AG09309 (cell line): Measurements from ENCODE around the gene PIK3C2G.

ENCODE experiments used
- DNase-seq: peaks from one replicate; pipeline ENCODE4 v3.0.0-alpha.2; 2010; ENCODE audit warnings: low read depth
- H3K4me3 ChIP-seq: 2 replicates; pipeline ENCODE4 v1.5.1; 2011; ENCODE audit warnings: mild to moderate bottlenecking, low read depth, low read length, moderate library complexity; ENCODE audit not compliant: control insufficient read depth
- CTCF ChIP-seq: IDR thresholded peaks from 2 replicates; pipeline ENCODE4 v1.5.1; 2011; ENCODE audit warnings: mild to moderate bottlenecking, low read depth, low read length, inconsistent platforms; ENCODE audit not compliant: insufficient read depth, control insufficient read depth; ENCODE audit errors: missing control alignments

The PIK3C2G gene

DNA sequence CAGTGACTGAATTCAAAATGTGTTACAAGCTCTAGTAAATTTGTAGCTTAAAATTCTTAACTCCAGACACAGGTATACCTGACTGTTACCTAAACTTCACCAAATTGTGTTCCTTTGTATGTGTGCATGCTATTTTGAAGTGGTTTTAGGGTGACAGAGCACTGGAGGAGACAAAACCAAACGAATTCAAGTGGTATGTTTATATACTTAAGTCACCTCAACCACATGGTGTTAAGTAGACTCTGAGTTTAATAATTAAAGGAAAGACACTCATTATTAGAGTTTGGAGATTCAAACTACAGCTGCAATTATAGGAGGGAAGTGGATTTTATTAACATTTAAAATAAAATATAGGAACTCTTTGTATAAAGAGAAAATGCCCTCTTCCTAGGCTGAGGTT, 392.1 kb downstream of the PIK3C2G start:
- TF ChIP-seq CTCF = no peak
- no peak overlapping the region for H3K4me3 ChIP-seq
- no peak for DNase-seq

- no peak for TF ChIP-seq CTCF
- no peak overlapping the region for H3K4me3 ChIP-seq
These were observed 394.0 kb downstream of the PIK3C2G start for GRCh38 chr12:18655351-18655750.

DNA sequence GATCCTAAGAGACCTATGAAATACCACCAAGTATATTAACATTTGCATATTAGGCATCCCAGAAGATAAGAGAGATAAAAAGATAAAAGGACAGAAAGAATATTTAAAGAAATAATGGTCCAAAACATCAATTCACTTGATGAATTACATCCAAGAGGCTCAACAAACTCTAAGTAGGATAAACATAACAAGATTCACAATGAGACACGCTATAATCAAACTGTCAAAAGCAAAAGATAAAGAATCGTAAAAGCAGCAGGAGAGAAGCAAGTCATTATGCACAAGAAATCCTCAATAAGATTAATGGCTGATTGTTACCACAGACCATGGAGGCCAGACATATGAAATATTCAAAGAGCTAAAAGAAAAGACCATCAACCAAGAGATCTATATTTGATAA, 396.9 kb downstream of the PIK3C2G start:
- no peak overlapping the region for H3K4me3 ChIP-seq
- TF ChIP-seq CTCF = no peak
- no peak for DNase-seq

More at GRCh38 chr12:18655351-18655750, 394.0 kb downstream of the PIK3C2G start:
- no peak for DNase-seq

GRCh38 chr12:18658829-18659228, 397.5 kb downstream of the PIK3C2G start:
- H3K4me3 ChIP-seq = no peak overlapping the region
- TF ChIP-seq CTCF = no peak
- no peak for DNase-seq

- H3K4me3 ChIP-seq = no peak overlapping the region
- DNase-seq = no peak
- TF ChIP-seq CTCF = no peak
These were observed 414.8 kb downstream of the PIK3C2G start for GRCh38 chr12:18676141-18676540.

DNA sequence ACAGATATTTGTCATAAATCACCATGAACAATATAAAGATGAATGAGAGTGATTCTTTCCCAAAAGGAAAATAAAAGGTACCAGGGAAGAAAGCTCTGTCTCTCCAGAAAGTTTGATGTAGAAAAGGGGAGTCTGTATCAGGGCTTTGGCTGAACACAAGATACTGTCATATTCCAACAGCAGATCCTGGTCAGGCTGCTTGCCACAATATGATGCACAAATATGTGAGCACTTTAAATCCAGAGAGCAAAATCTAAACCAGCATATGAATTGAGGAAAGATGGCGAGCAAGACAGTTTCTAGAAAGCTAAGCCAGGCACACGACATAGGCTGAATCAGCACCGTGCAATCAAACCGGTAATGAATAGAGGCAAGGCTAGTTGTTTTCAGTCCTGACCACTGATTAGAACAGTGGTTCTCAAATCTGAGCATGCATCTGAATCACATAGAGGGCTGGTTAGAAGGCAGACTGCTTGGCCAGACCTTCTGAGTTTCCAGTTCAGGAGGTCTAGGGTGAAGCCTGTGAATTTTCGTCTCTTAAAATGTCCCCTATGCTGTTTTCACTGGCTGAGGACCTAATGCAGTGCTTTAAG, 415.8 kb downstream of the PIK3C2G start:
- no peak for TF ChIP-seq CTCF
- DNase-seq = no peak
- H3K4me3 ChIP-seq = no peak overlapping the region

- TF ChIP-seq CTCF = no peak
- no peak for DNase-seq
- H3K4me3 ChIP-seq = no peak overlapping the region
These were observed 420.5 kb downstream of the PIK3C2G start for GRCh38 chr12:18681818-18682217.
